GM18502 (cell line): ENCODE data around the gene KCNN4.

Experiments used
- ATAC-seq: cut with Tn5 transposase; IDR thresholded peaks from one replicate; pipeline ENCODE4 v1.9.1; 2021; ENCODE audit warnings: mild to moderate bottlenecking; ENCODE audit not compliant: unreplicated experiment, poor library complexity

Gene KCNN4

GRCh38 chr19:43721469-43722048, 59.2 kb downstream of the KCNN4 start:
- ATAC-seq, result no peak

GRCh38 chr19:43720936-43721335, 59.8 kb downstream of the KCNN4 start:
- ATAC-seq, result no peak

DNA sequence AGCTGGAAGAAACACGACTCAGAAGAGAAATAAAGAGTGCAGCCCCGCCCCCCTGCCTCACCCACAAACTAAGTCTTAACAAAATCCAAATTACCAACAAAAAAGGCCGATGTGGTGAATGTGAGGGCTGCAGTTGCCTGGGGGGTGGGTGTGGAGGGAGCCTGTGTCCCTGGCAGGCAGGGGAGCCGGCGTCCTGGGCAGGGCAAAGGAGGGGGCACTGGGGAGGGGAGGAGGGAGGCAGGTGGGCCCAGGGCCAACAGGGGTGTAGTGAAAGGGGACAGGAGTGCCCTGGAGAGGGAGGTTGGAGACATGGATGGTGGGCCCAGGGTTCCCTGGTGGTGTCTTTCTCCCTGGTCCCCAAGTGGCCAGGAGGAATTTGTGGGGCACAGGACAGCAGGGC, 60.9 kb downstream of the KCNN4 start:
- no peak for ATAC-seq

DNA sequence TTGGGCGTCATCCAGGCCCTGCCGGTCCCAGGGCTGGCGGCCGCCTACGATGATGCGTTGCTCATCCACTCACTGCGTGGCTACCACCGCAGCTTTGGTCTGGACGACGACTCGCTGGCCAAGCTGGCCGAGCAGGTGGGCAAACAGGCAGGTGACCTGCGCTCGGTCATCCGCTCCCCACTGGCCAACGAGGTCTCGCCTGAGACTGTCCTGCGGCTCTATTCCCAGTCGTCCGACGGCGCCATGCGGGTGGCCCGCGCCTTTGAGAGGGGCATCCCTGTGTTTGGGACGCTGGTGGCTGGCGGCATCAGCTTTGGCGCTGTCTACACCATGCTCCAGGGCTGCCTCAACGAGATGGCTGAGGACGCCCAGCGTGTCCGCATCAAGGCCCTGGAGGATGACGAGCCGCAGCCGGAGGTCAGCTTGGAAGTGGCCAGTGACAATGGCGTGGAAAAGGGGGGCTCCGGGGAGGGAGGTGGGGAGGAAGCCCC, 61.4 kb downstream of the KCNN4 start:
- no peak for ATAC-seq

- no peak for ATAC-seq
Observed at GRCh38 chr19:43718627-43719377, 62.0 kb downstream of the KCNN4 start.
